DOHH2 (cell line): ENCODE measurements around the gene PES1.
A peak's percentile ranks its signal among the peaks of the same experiment; 100 is the strongest.

Source experiments
- H3F3A ChIP-seq: fragments of 200-600 bp; sonication (generic), shearing (Covaris generic); 2 replicates; pipeline ENCODE4 v1.6.0; 2016; ENCODE audit warnings: antibody characterized with exemption, mild to moderate bottlenecking; ENCODE audit not compliant: control insufficient read depth, insufficient read depth
- H3K27ac ChIP-seq: fragments of 200-600 bp; sonication (generic); 2 replicates; pipeline ENCODE4 v1.5.1; 2014; ENCODE audit warnings: low read depth, mild to moderate bottlenecking, low read length, moderate library complexity
- H3K27me3 ChIP-seq: fragments of 200-600 bp; sonication (generic); 2 replicates; pipeline ENCODE4 v1.6.1; 2014; ENCODE audit warnings: mild to moderate bottlenecking, low read length, mixed read lengths; ENCODE audit not compliant: control insufficient read depth
- H3K36me3 ChIP-seq: fragments of 200-600 bp; sonication (generic); 2 replicates; pipeline ENCODE4 v1.6.1; 2014; ENCODE audit warnings: mild to moderate bottlenecking, low read length, moderate library complexity, mixed read lengths; ENCODE audit not compliant: control insufficient read depth
- H3K4me1 ChIP-seq: fragments of 200-600 bp; sonication (generic); 2 replicates; pipeline ENCODE4 v1.6.1; 2014; ENCODE audit warnings: mild to moderate bottlenecking, low read length, mixed read lengths; ENCODE audit not compliant: control insufficient read depth
- H3K4me2 ChIP-seq: fragments of 200-600 bp; sonication (generic); 2 replicates; pipeline ENCODE4 v1.6.0; 2014; ENCODE audit warnings: mild to moderate bottlenecking, low read length, moderate library complexity
- H3K4me3 ChIP-seq: fragments of 200-600 bp; sonication (generic); 2 replicates; pipeline ENCODE4 v1.5.1; 2014; ENCODE audit warnings: mild to moderate bottlenecking, low read length, mixed read lengths
- H3K79me2 ChIP-seq: fragments of 200-600 bp; sonication (generic); 2 replicates; pipeline ENCODE4 v1.6.1; 2014; ENCODE audit warnings: mild to moderate bottlenecking, low read length, mixed read lengths; ENCODE audit not compliant: control insufficient read depth
- H3K9me2 ChIP-seq: fragments of 200-600 bp; sonication (generic); replicated peaks from 2 replicates; pipeline ENCODE4 v1.6.1; 2014; ENCODE audit warnings: mild to moderate bottlenecking, low read length, mixed read lengths; ENCODE audit not compliant: control insufficient read depth
- H3K9me3 ChIP-seq: fragments of 200-600 bp; sonication (generic); 2 replicates; pipeline ENCODE4 v1.6.1; 2014; ENCODE audit warnings: antibody characterized with exemption, low read length, mixed read lengths; ENCODE audit not compliant: control insufficient read depth, insufficient read depth
- H4K20me1 ChIP-seq: fragments of 200-600 bp; sonication (generic); 2 replicates; pipeline ENCODE4 v1.6.0; 2014; ENCODE audit warnings: low read depth, mild to moderate bottlenecking, antibody characterized with exemption, low read length, moderate library complexity; ENCODE audit not compliant: control insufficient read depth, insufficient read depth
- CTCF ChIP-seq: fragments of 200-600 bp; sonication (generic); IDR thresholded peaks from one replicate; pipeline ENCODE4 v1.5.1; 2014; ENCODE audit warnings: antibody characterized with exemption, mild to moderate bottlenecking, low read depth, low read length; ENCODE audit not compliant: poor library complexity, severe bottlenecking
- EZH2phosphoT487 ChIP-seq: fragments of 200-600 bp; sonication (generic); IDR thresholded peaks from 2 replicates; pipeline ENCODE4 v1.6.1; 2017; ENCODE audit warnings: borderline replicate concordance, mild to moderate bottlenecking, antibody characterized with exemption, low read length, moderate library complexity, mixed read lengths

Gene PES1

GRCh38 chr22:30611197-30611596 is 19.5 kb upstream of the PES1 start:
- TF ChIP-seq EZH2phosphoT487, result no peak
- TF ChIP-seq CTCF, result no peak
- no peak overlapping the region for H3K4me3 ChIP-seq
- no peaks in the 10 kb centered on the region for H3K9me3 ChIP-seq
- no peaks in the 10 kb centered on the region; the same call in 1 of the 2 replicates for H3F3A ChIP-seq
- no peaks in the 10 kb centered on the region for H3K27me3 ChIP-seq
- no peaks in the 10 kb centered on the region for H4K20me1 ChIP-seq
- no peak overlapping the region for H3K27ac ChIP-seq
- H3K4me2 ChIP-seq, result no peak overlapping the region
- H3K79me2 ChIP-seq, result no peaks in the 10 kb centered on the region
- H3K36me3 ChIP-seq, result no peaks in the 10 kb centered on the region
- peaks cover 38% of the 10 kb centered on the region for H3K4me1 ChIP-seq
- H3K9me2 ChIP-seq, result no peaks in the 10 kb centered on the region

GRCh38 chr22:30610299-30610698 is 18.6 kb upstream of the PES1 start:
- no peak overlapping the region for H3K4me3 ChIP-seq
- no peak overlapping the region for H3K27ac ChIP-seq

GRCh38 chr22:30609260-30610185 is 17.8 kb upstream of the PES1 start:
- Histone ChIP-seq H3K79me2 (no peaks in the 10 kb centered on the region), H3F3A (no peaks in the 10 kb centered on the region; the same call in 1 of the 2 replicates), H3K4me1 (peaks cover 51% of the 10 kb centered on the region), H3K4me3 (0 out of 2 replicates have a peak overlapping the region, but pooled peaks have one; percentile 12), H3K27ac (no peak overlapping the region), H3K36me3 (no peaks in the 10 kb centered on the region), H4K20me1 (no peaks in the 10 kb centered on the region), H3K9me3 (no peaks in the 10 kb centered on the region), H3K27me3 (no peaks in the 10 kb centered on the region), H3K9me2 (no peaks in the 10 kb centered on the region), H3K4me2 (peak overlapping the region; percentile 51)
- TF ChIP-seq CTCF, result no peak
- no peak for TF ChIP-seq EZH2phosphoT487

More at GRCh38 chr22:30610299-30610698, 18.6 kb upstream of the PES1 start:
- peaks cover 47% of the 10 kb centered on the region for H3K4me1 ChIP-seq
- no peak overlapping the region for H3K4me2 ChIP-seq
- no peaks in the 10 kb centered on the region for H3K27me3 ChIP-seq
- no peaks in the 10 kb centered on the region for H3K36me3 ChIP-seq
- H3K9me3 ChIP-seq, result no peaks in the 10 kb centered on the region
- no peak for TF ChIP-seq EZH2phosphoT487
- TF ChIP-seq CTCF, result no peak
- H3K79me2 ChIP-seq, result no peaks in the 10 kb centered on the region
- no peaks in the 10 kb centered on the region for H3K9me2 ChIP-seq
- no peaks in the 10 kb centered on the region for H4K20me1 ChIP-seq
- H3F3A ChIP-seq, result no peaks in the 10 kb centered on the region; the same call in 1 of the 2 replicates
